Stomach (tissue), 4 donors: ENCODE measurements around the gene MOK.

Experiments
- POLR2A ChIP-seq, 4 donors: fragments of 450-650 bp; IDR thresholded peaks; one replicate each; pipeline ENCODE4 v1.6.1; 2016; ENCODE audit warnings: antibody characterized with exemption in 4 of 4, control low read depth in 2 of 4, mild to moderate bottlenecking in 1 of 4, moderate library complexity in 1 of 4
- TF ChIP-seq, protein P1 (sequence below), 7 experiments: fragments of 450-650 bp in 4 of 7; fragments of 200-600 bp in 3 of 7; sonication (generic) in 3 of 7; IDR thresholded peaks; one replicate each; pipeline ENCODE4 v1.5.1; 2016 to 2019; ENCODE audit warnings: antibody characterized with exemption in 7 of 7, control low read depth in 2 of 7, mild to moderate bottlenecking in 1 of 7

DNA sequence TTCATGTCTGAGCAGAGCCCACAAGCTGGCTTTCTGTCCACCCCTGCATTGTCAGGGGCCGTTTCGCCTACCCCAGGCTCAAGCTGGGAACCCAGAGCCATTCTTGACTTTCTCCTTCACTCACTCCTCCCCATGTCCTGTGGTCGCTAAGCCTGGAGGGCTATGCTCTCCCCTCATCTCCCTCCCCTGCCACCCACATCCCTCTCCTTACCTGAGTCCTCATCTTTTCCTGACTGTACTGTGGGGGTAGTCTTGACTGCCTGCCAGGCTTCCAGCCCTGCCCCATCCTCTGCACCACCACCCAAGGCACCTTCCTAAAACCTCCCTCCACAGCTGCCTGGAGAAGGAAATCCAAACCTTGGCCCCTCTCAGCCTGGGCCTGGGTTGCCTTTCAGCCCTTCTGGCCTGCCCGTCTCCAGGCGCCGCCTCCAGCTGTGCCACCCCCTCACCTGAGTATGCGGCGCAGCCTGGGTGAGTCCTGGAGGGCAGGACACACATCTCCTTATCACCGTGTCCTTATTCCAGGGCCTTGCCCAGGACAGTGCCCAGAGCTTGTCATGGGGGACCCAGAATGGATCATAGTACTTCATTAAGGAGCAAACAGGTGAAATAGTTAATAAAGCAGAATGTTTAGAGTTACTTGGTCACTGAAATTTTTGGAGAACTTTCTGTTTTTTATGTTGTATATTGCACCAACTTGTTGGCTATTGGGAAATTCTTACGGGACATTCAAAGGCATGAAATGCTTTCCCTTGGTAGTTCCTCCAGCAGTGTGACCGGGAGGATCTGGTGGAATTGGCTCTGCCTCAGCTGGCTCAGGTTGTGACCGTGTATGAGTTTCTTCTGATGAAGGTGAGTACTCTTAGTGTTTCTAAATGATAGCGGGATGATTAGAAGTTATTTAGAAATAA, 29.1 kb upstream of the MOK start:
- TF ChIP-seq POLR2A (IDR thresholded peaks at IDR 0.05): no peak
- TF ChIP-seq, protein P1, sequence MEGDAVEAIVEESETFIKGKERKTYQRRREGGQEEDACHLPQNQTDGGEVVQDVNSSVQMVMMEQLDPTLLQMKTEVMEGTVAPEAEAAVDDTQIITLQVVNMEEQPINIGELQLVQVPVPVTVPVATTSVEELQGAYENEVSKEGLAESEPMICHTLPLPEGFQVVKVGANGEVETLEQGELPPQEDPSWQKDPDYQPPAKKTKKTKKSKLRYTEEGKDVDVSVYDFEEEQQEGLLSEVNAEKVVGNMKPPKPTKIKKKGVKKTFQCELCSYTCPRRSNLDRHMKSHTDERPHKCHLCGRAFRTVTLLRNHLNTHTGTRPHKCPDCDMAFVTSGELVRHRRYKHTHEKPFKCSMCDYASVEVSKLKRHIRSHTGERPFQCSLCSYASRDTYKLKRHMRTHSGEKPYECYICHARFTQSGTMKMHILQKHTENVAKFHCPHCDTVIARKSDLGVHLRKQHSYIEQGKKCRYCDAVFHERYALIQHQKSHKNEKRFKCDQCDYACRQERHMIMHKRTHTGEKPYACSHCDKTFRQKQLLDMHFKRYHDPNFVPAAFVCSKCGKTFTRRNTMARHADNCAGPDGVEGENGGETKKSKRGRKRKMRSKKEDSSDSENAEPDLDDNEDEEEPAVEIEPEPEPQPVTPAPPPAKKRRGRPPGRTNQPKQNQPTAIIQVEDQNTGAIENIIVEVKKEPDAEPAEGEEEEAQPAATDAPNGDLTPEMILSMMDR (IDR thresholded peaks at IDR 0.05): no peak
